SK-N-SH (cell line): ENCODE data around the gene SLC11A1. TPM values are rescaled to one million over a fixed set of nuclear protein-coding genes. Genes with fewer than 3 reads are reported as not detected.

ENCODE experiments used
- CTCF ChIA-PET: fragments of 300-600, 350-600 bp; formaldehyde crosslinking; extraction: SDS; loops from one replicate; lab custom pipeline; 2021; lab: Yijun Ruan, JAX
- POLR2A ChIA-PET: fragments of 350-600 bp; sonication (Branson Sonifier 250); formaldehyde crosslinking; extraction: SDS; loops from one replicate; lab custom pipeline; 2020; ENCODE audit warnings: antibody characterized with exemption, inconsistent platforms; lab: Yijun Ruan, JAX
- DNase-seq: peaks from one replicate; pipeline ENCODE4 v3.0.0; 2012
- H2AFZ ChIP-seq: fragments of 200-600 bp; sonication (generic); 2 replicates; pipeline ENCODE4 v1.8.1; 2016; ENCODE audit warnings: antibody characterized with exemption, mild to moderate bottlenecking, low read depth
- H3F3A ChIP-seq: fragments of 200-600 bp; sonication (generic); replicated peaks from 2 replicates; pipeline ENCODE3; 2016; ENCODE audit warnings: antibody characterized with exemption, mild to moderate bottlenecking; ENCODE audit not compliant: insufficient read depth
- H3K27ac ChIP-seq, 2 experiments: fragments of 200-500 bp in 1 of 2; fragments of 200-600 bp in 1 of 2; sonication (Bioruptor generic) in 1 of 2; sonication (generic), shearing (Covaris generic) in 1 of 2; 2 replicates each; pipeline versions ENCODE4 v1.5.1 to v1.6.1; 2014 to 2016; ENCODE audit warnings: low read depth in 2 of 2, inconsistent platforms in 1 of 2, low read length in 1 of 2, mild to moderate bottlenecking in 1 of 2, mixed read lengths in 1 of 2
- H3K27me3 ChIP-seq: fragments of 200-600 bp; sonication (generic), shearing (Covaris generic); 2 replicates; pipeline ENCODE4 v1.6.1; 2016; ENCODE audit warnings: mixed run types; ENCODE audit not compliant: insufficient read depth
- H3K36me3 ChIP-seq, 2 experiments: fragments of 200-500 bp in 1 of 2; fragments of 200-600 bp in 1 of 2; sonication (Bioruptor generic) in 1 of 2; sonication (generic) in 1 of 2; replicated peaks in 1 of 2; 2 replicates each; pipeline versions ENCODE3 to v1.5.1; 2014 to 2016; ENCODE audit warnings: low read length in 1 of 2, mild to moderate bottlenecking in 1 of 2; ENCODE audit not compliant: insufficient read depth in 2 of 2, control insufficient read depth in 1 of 2
- H3K4me1 ChIP-seq, 2 experiments: fragments of 200-500 bp in 1 of 2; fragments of 200-600 bp in 1 of 2; sonication (Bioruptor generic) in 1 of 2; sonication (generic), shearing (Covaris generic) in 1 of 2; 2 replicates each; pipeline versions ENCODE4 v1.5.1 to v1.6.1; 2014 to 2016; ENCODE audit warnings: low read depth in 1 of 2, low read length in 1 of 2, mixed run types in 1 of 2; ENCODE audit not compliant: insufficient read depth in 2 of 2, control insufficient read depth in 1 of 2
- H3K4me2 ChIP-seq: fragments of 200-600 bp; sonication (generic), shearing (Covaris generic); 2 replicates; pipeline ENCODE4 v1.6.1; 2017; ENCODE audit warnings: mixed run types
- H3K4me3 ChIP-seq, 2 experiments: fragments of 200-500 bp in 1 of 2; fragments of 200-600 bp in 1 of 2; sonication (Bioruptor generic) in 1 of 2; sonication (generic), shearing (Covaris generic) in 1 of 2; 2 replicates each; pipeline versions ENCODE4 v1.5.1 to v1.8.1; 2014 to 2016; ENCODE audit warnings: low read depth in 2 of 2, inconsistent platforms in 1 of 2, low read length in 1 of 2, mild to moderate bottlenecking in 1 of 2, mixed read lengths in 1 of 2, moderate library complexity in 1 of 2
- H3K79me2 ChIP-seq: fragments of 200-600 bp; sonication (generic); 2 replicates; pipeline ENCODE4 v1.8.1; 2017; ENCODE audit warnings: mild to moderate bottlenecking; ENCODE audit not compliant: insufficient read depth
- H3K9ac ChIP-seq: fragments of 200-600 bp; sonication (generic); 2 replicates; pipeline ENCODE4 v1.6.1; 2017; ENCODE audit warnings: mixed run types
- H3K9me2 ChIP-seq: fragments of 200-600 bp; sonication (generic); 2 replicates; pipeline ENCODE4 v1.6.1; 2017; ENCODE audit warnings: mixed run types
- H3K9me3 ChIP-seq: fragments of 200-600 bp; sonication (generic); 2 replicates; pipeline ENCODE4 v1.6.1; 2017; ENCODE audit warnings: mixed run types, mild to moderate bottlenecking, moderate library complexity
- H4K20me1 ChIP-seq: fragments of 200-600 bp; sonication (generic); 2 replicates; pipeline ENCODE4 v1.6.1; 2017; ENCODE audit warnings: mild to moderate bottlenecking, mixed run types; ENCODE audit not compliant: insufficient read depth
- EP300 ChIP-seq, 2 experiments: IDR thresholded peaks; 2 replicates each; pipeline versions ENCODE4 v1.4.0 to v1.6.1; 2012; ENCODE audit warnings: borderline replicate concordance in 1 of 2, low read depth in 1 of 2, low read length in 1 of 2
- FOSL2 ChIP-seq: IDR thresholded peaks from 2 replicates; pipeline ENCODE4 v1.4.0; 2012; ENCODE audit warnings: low read depth, mild to moderate bottlenecking, moderate library complexity, borderline replicate concordance
- FOXM1 ChIP-seq: IDR thresholded peaks from 2 replicates; pipeline ENCODE4 v1.4.0; 2012; ENCODE audit warnings: low read depth, mild to moderate bottlenecking
- GABPA ChIP-seq: IDR thresholded peaks from 2 replicates; pipeline ENCODE4 v1.4.0; 2012; ENCODE audit warnings: low read depth, mild to moderate bottlenecking
- GATA2 ChIP-seq: sonication (generic); formaldehyde crosslinking; IDR thresholded peaks from 2 replicates; pipeline ENCODE4 v1.5.0; 2020; ENCODE audit warnings: mild to moderate bottlenecking, missing genetic modification reagents
- JUND ChIP-seq: IDR thresholded peaks from 2 replicates; pipeline ENCODE4 v1.4.0; 2012
- NFIC ChIP-seq: IDR thresholded peaks from 2 replicates; pipeline ENCODE4 v1.4.0; 2012; ENCODE audit warnings: borderline replicate concordance
- NRF1 ChIP-seq: IDR thresholded peaks from 2 replicates; pipeline ENCODE4 v1.6.1; 2012; ENCODE audit warnings: low read depth, mild to moderate bottlenecking, low read length
- POLR2AphosphoS5 ChIP-seq: IDR thresholded peaks from 2 replicates; pipeline ENCODE4 v1.6.1; 2012; ENCODE audit warnings: low read depth, low read length
- RCOR1 ChIP-seq: fragments of 150-350 bp; IDR thresholded peaks from 2 replicates; pipeline ENCODE4 v1.6.1; 2017; ENCODE audit warnings: antibody characterized with exemption, low read length
- RFX5 ChIP-seq: IDR thresholded peaks from 2 replicates; pipeline ENCODE4 v1.6.1; 2012; ENCODE audit warnings: mild to moderate bottlenecking, improper control_type of control experiment, low read length
- RXRA ChIP-seq: IDR thresholded peaks from 2 replicates; pipeline ENCODE4 v1.4.0; 2012; ENCODE audit warnings: low read depth, mild to moderate bottlenecking, borderline replicate concordance
- SIN3A ChIP-seq: IDR thresholded peaks from 2 replicates; pipeline ENCODE4 v1.6.1; 2012; ENCODE audit warnings: low read depth, mild to moderate bottlenecking, low read length, moderate library complexity, borderline replicate concordance
- WGBS: methylation state at CpG from one replicate; pipeline ENCODE4 v1.1.6; 2017; ENCODE audit warnings: low lambda C conversion rate; 5-methylcytosine and 5-hydroxymethylcytosine counted together
- polyA plus RNA-seq, 3 experiments: library from polyadenylated mRNA; depleted of rRNA; stranded (reverse); fragments of >200 nt; gene quantifications; 2 replicates each; pipeline ENCODE4 v1.2.3, GENCODE V29; 2012
- TF ChIP-seq, protein P1 (sequence below): fragments of 200-600 bp; sonication (generic); IDR thresholded peaks from 2 replicates; pipeline ENCODE4 v1.6.1; 2017; ENCODE audit warnings: antibody characterized with exemption, mild to moderate bottlenecking, moderate library complexity
- TF ChIP-seq, protein P2 (sequence below): IDR thresholded peaks from 2 replicates; pipeline ENCODE4 v1.4.0; 2012; ENCODE audit warnings: low read depth, borderline replicate concordance
- TF ChIP-seq, protein P3 (sequence below): IDR thresholded peaks from 2 replicates; pipeline ENCODE4 v1.4.0; 2012; ENCODE audit warnings: low read depth
- TF ChIP-seq, protein P4 (sequence below): fragments of 150-350 bp; IDR thresholded peaks from 2 replicates; pipeline ENCODE4 v1.6.1; 2017; ENCODE audit warnings: antibody characterized with exemption, low read length, low read depth, borderline replicate concordance
- TF ChIP-seq, protein P5 (sequence below): IDR thresholded peaks from 2 replicates; pipeline ENCODE4; 2012

SLC11A1 gene
- polyA plus RNA-seq, 1 of the 3 experiments (the other 2 are of a cell fraction) = 0.26 TPM

DNA sequence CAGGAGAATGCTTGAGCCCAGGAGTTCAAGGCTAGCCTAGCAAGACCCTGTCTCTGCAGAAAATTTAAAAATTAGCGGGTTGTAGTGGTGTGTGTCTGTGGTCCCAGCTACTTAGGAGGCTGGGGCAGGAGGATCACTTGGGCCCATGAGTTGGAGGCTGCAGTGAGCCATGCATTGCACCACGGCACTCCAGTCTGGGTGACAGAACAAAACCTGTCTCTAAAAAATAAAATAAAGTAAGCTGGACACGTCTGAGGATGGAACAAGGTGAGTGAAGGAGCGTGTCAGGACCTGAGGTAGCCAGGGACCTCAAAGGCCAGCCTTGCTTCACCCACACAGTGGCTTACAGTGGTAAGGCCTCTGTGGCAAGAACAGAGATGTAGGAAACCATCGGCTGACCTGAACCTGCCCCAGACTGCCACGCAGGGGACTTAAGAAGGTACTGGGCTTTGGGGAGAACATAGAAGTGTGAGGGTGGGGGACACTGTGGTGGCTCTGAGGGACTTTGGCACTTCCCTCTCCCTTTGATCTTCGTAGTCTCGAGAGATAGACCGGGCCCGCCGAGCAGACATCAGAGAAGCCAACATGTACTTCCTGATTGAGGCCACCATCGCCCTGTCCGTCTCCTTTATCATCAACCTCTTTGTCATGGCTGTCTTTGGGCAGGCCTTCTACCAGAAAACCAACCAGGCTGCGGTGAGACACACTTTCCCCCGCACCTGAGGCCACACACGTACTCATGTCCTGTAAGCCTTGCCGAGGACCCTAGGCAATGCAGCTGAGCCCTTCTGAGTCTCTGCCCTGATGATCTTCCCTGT lies 7.5 kb downstream of the SLC11A1 start:
- Histone ChIP-seq H3K79me2 (no peaks in the 10 kb centered on the region), H3K4me1 (no peaks in the 10 kb centered on the region; a peak in 1 of 4 replicates), H3F3A (no peaks in the 10 kb centered on the region), H3K27ac (no peak overlapping the region), H3K4me3 (no peak overlapping the region), H3K36me3 (no peaks in the 10 kb centered on the region), H4K20me1 (no peaks in the 10 kb centered on the region), H2AFZ (no peak overlapping the region), H3K4me2 (no peak overlapping the region), H3K9me3 (no peaks in the 10 kb centered on the region), H3K9ac (no peak overlapping the region), H3K27me3 (no peaks in the 10 kb centered on the region), H3K9me2 (no peaks in the 10 kb centered on the region)
- DNase-seq = no peak
- WGBS = 90% methylated on average over 17 of the region's 17 CpGs
- ChIA-PET CTCF (interaction anchor here (1.0 to 1.2 kb wide), 2 partner anchors 88 kb away, joined by 3 to 4 read pairs; no protein-coding TSS in a partner anchor), POLR2A (no interaction called here)
- TF ChIP-seq, protein P1, sequence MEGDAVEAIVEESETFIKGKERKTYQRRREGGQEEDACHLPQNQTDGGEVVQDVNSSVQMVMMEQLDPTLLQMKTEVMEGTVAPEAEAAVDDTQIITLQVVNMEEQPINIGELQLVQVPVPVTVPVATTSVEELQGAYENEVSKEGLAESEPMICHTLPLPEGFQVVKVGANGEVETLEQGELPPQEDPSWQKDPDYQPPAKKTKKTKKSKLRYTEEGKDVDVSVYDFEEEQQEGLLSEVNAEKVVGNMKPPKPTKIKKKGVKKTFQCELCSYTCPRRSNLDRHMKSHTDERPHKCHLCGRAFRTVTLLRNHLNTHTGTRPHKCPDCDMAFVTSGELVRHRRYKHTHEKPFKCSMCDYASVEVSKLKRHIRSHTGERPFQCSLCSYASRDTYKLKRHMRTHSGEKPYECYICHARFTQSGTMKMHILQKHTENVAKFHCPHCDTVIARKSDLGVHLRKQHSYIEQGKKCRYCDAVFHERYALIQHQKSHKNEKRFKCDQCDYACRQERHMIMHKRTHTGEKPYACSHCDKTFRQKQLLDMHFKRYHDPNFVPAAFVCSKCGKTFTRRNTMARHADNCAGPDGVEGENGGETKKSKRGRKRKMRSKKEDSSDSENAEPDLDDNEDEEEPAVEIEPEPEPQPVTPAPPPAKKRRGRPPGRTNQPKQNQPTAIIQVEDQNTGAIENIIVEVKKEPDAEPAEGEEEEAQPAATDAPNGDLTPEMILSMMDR = no peak
- TF ChIP-seq, protein P2, sequence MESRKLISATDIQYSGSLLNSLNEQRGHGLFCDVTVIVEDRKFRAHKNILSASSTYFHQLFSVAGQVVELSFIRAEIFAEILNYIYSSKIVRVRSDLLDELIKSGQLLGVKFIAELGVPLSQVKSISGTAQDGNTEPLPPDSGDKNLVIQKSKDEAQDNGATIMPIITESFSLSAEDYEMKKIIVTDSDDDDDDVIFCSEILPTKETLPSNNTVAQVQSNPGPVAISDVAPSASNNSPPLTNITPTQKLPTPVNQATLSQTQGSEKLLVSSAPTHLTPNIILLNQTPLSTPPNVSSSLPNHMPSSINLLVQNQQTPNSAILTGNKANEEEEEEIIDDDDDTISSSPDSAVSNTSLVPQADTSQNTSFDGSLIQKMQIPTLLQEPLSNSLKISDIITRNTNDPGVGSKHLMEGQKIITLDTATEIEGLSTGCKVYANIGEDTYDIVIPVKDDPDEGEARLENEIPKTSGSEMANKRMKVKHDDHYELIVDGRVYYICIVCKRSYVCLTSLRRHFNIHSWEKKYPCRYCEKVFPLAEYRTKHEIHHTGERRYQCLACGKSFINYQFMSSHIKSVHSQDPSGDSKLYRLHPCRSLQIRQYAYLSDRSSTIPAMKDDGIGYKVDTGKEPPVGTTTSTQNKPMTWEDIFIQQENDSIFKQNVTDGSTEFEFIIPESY = no peak
- no peak for TF ChIP-seq POLR2AphosphoS5
- TF ChIP-seq, protein P3, sequence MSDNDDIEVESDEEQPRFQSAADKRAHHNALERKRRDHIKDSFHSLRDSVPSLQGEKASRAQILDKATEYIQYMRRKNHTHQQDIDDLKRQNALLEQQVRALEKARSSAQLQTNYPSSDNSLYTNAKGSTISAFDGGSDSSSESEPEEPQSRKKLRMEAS = no peak
- TF ChIP-seq RFX5 = no peak
- TF ChIP-seq GABPA = no peak
- TF ChIP-seq FOSL2 = no peak
- TF ChIP-seq EP300 (IDR thresholded peaks at IDR 0.05; ENCODE audit: borderline replicate concordance in 1 of 2, low read depth in 1 of 2, low read length in 1 of 2) = no peak

DNA sequence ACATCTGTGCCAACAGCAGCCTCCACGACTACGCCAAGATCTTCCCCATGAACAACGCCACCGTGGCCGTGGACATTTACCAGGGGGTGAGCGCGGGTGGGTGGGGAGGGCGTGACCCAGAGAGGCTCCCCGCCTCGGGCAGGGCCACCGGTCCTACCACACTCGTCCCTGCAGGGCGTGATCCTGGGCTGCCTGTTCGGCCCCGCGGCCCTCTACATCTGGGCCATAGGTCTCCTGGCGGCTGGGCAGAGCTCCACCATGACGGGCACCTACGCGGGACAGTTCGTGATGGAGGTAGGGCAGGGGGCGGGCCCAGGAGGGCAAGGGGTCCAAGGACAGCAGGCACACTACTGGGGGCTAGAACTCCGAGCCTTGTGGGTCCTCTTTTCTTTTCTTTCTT lies 9.1 kb downstream of the SLC11A1 start:
- H3K27me3 ChIP-seq = no peaks in the 10 kb centered on the region
- no peak overlapping the region for H2AFZ ChIP-seq
- H3K4me1 ChIP-seq = peaks cover 0 to 2% of the 10 kb centered on the region in 2 experiments; a peak in 1 of 4 replicates
- no peaks in the 10 kb centered on the region for H3K79me2 ChIP-seq
- no peak overlapping the region for H3K27ac ChIP-seq
- no peaks in the 10 kb centered on the region for H4K20me1 ChIP-seq
- ChIA-PET POLR2A (no interaction called here), CTCF (interaction anchor here (0.9 to 1.2 kb wide), 2 partner anchors 35 to 89 kb away, joined by 3 to 4 read pairs; partner anchors contain the start of gene CATIP)
- WGBS = 84% methylated on average over 4 of the region's 23 CpGs
- no peaks in the 10 kb centered on the region for H3F3A ChIP-seq
- no peak overlapping the region for H3K4me3 ChIP-seq
- H3K9me2 ChIP-seq = no peaks in the 10 kb centered on the region
- no peaks in the 10 kb centered on the region for H3K36me3 ChIP-seq
- no peak overlapping the region for H3K4me2 ChIP-seq
- DNase-seq = no peak
- H3K9ac ChIP-seq = no peak overlapping the region
- no peaks in the 10 kb centered on the region for H3K9me3 ChIP-seq
- TF ChIP-seq, protein P4, sequence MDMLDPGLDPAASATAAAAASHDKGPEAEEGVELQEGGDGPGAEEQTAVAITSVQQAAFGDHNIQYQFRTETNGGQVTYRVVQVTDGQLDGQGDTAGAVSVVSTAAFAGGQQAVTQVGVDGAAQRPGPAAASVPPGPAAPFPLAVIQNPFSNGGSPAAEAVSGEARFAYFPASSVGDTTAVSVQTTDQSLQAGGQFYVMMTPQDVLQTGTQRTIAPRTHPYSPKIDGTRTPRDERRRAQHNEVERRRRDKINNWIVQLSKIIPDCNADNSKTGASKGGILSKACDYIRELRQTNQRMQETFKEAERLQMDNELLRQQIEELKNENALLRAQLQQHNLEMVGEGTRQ = no peak
- TF ChIP-seq SIN3A (no peak), RXRA (no peak), NFIC (no peak), JUND (no peak), RCOR1 (no peak), FOXM1 (no peak), GATA2 (CRISPR knock-in tag) (no peak), NRF1 (no peak), GABPA (no peak)
- TF ChIP-seq, protein P1 = no peak
- TF ChIP-seq, protein P5, sequence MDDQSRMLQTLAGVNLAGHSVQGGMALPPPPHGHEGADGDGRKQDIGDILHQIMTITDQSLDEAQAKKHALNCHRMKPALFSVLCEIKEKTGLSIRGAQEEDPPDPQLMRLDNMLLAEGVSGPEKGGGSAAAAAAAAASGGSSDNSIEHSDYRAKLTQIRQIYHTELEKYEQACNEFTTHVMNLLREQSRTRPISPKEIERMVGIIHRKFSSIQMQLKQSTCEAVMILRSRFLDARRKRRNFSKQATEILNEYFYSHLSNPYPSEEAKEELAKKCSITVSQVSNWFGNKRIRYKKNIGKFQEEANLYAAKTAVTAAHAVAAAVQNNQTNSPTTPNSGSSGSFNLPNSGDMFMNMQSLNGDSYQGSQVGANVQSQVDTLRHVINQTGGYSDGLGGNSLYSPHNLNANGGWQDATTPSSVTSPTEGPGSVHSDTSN = no peak
